MCF 10A (cell line): ENCODE measurements around the gene MTHFD2L. TPM values are rescaled to one million over a fixed set of nuclear protein-coding genes. Genes with fewer than 3 reads are reported as not detected.
A peak's percentile ranks its signal among the peaks of the same experiment; 100 is the strongest.

ENCODE experiments used
- BruUV-seq: library from RNA; stranded (reverse); fragments of 400-500 nt; replicated peaks from 2 replicates; lab custom pipeline; 2021; lab: Mats Ljungman, UMichigan
- CTCF ChIA-PET: fragments of 300-600 bp; sonication (Branson Sonifier 250); formaldehyde crosslinking; extraction: SDS; loops from one replicate; lab custom pipeline; 2021; ENCODE audit warnings: antibody characterized with exemption, inconsistent platforms; lab: Yijun Ruan, JAX
- POLR2A ChIA-PET: fragments of 300-600, 350-650 bp; sonication (Branson Sonifier 250); formaldehyde crosslinking; extraction: SDS; loops from one replicate; lab custom pipeline; 2020; ENCODE audit warnings: antibody characterized with exemption, inconsistent platforms; lab: Yijun Ruan, JAX
- DNase-seq: peaks from one replicate; pipeline ENCODE4 v3.0.0-alpha.2; 2018; ENCODE audit not compliant: unreplicated experiment
- H3K27ac Mint-ChIP-seq: one replicate; pipeline ENCODE4 v1.8.0; 2022; ENCODE audit warnings: mild to moderate bottlenecking, low read depth, mixed read lengths; ENCODE audit not compliant: unreplicated experiment
- H3K27me3 Mint-ChIP-seq: one replicate; pipeline ENCODE4 v1.8.0; 2022; ENCODE audit warnings: mixed read lengths; ENCODE audit not compliant: insufficient read depth, unreplicated experiment
- H3K36me3 Mint-ChIP-seq: one replicate; pipeline ENCODE4 v1.8.0; 2022; ENCODE audit warnings: mild to moderate bottlenecking, moderate library complexity, mixed read lengths; ENCODE audit not compliant: insufficient read depth, unreplicated experiment
- H3K4me1 Mint-ChIP-seq: one replicate; pipeline ENCODE4 v1.8.0; 2022; ENCODE audit warnings: mixed read lengths; ENCODE audit not compliant: insufficient read depth, unreplicated experiment
- H3K4me3 Mint-ChIP-seq: one replicate; pipeline ENCODE4 v1.8.0; 2022; ENCODE audit warnings: mild to moderate bottlenecking, moderate library complexity, mixed read lengths; ENCODE audit not compliant: unreplicated experiment
- H3K9me3 Mint-ChIP-seq: one replicate; pipeline ENCODE4 v1.8.0; 2022; ENCODE audit warnings: mixed read lengths; ENCODE audit not compliant: unreplicated experiment
- CTCF ChIP-seq: fragments of 200-600 bp; IDR thresholded peaks from one replicate; pipeline ENCODE4 v1.8.0; 2022; ENCODE audit warnings: antibody characterized with exemption, mild to moderate bottlenecking; ENCODE audit not compliant: unreplicated experiment
- intact Hi-C: fragments of 100-400 bp; cut with micrococcal nuclease; formaldehyde crosslinking; loops from 2 replicates; pipeline ENCODE4 v1.14.1; 2022
- total RNA-seq: library from RNA; stranded (reverse); gene quantifications from 2 replicates; pipeline ENCODE4 v1.2.3, GENCODE V29; 2022

MTHFD2L gene
- total RNA-seq, 1 experiment from 2014 or later: 113 TPM

- Mint-ChIP-seq H3K36me3 (peaks cover 15% of the 10 kb centered on the region), H3K4me1 (peaks cover 6% of the 10 kb centered on the region), H3K27ac (no peak overlapping the region), H3K4me3 (no peak overlapping the region), H3K27me3 (no peaks in the 10 kb centered on the region), H3K9me3 (peaks cover 16% of the 10 kb centered on the region)
- ChIA-PET CTCF (interaction anchor here (0.6 kb wide), 1 partner anchor 1702 kb away, joined by 4 read pairs; no protein-coding TSS in a partner anchor), POLR2A (interaction anchor here (1.1 to 3.1 kb wide), 3 partner anchors 8 to 70 kb away, joined by 3 to 7 read pairs (median 5); no protein-coding TSS in a partner anchor)
- intact Hi-C loops: no loop called here
- no TSS peak for BruUV-seq
- DNase-seq: no peak
- no peak for TF ChIP-seq CTCF
Observed at GRCh38 chr4:74254386-74254785, 96.5 kb downstream of the MTHFD2L start.

GRCh38 chr4:74255096-74255495 lies 97.2 kb downstream of the MTHFD2L start:
- intact Hi-C loops: no loop called here
- peaks cover 15% of the 10 kb centered on the region for H3K36me3 Mint-ChIP-seq
- TF ChIP-seq CTCF: no peak
- no peaks in the 10 kb centered on the region for H3K27me3 Mint-ChIP-seq
- CTCF ChIA-PET: interaction anchor here (0.6 to 1.0 kb wide), 3 partner anchors 15 to 27 kb away, joined by 3 to 5 read pairs (median 3); no protein-coding TSS in a partner anchor
- H3K9me3 Mint-ChIP-seq: peaks cover 16% of the 10 kb centered on the region
- DNase-seq: no peak
- H3K4me3 Mint-ChIP-seq: no peak overlapping the region
- POLR2A ChIA-PET: interaction anchor here (0.9 to 1.4 kb wide), 2 partner anchors 11 to 13 kb away, joined by 5 to 6 read pairs; no protein-coding TSS in a partner anchor
- H3K4me1 Mint-ChIP-seq: peaks cover 10% of the 10 kb centered on the region
- BruUV-seq: no TSS peak
- no peak overlapping the region for H3K27ac Mint-ChIP-seq

- ChIA-PET POLR2A (interaction anchor here (0.7 to 1.0 kb wide), 2 partner anchors 9 to 541 kb away, joined by 3 to 5 read pairs; no protein-coding TSS in a partner anchor), CTCF (no interaction called here)
- no peak for TF ChIP-seq CTCF
- no TSS peak for BruUV-seq
- Mint-ChIP-seq H3K9me3 (no peaks in the 10 kb centered on the region), H3K4me1 (peaks cover 10% of the 10 kb centered on the region), H3K27me3 (no peaks in the 10 kb centered on the region), H3K27ac (no peak overlapping the region), H3K36me3 (peaks cover 4% of the 10 kb centered on the region), H3K4me3 (no peak overlapping the region)
- peak; percentile 21 for DNase-seq
- intact Hi-C loops: no loop called here
Observed at GRCh38 chr4:74258963-74259362, 101.0 kb downstream of the MTHFD2L start.

- Mint-ChIP-seq H3K4me1 (peaks cover 10% of the 10 kb centered on the region), H3K27ac (no peak overlapping the region), H3K27me3 (no peaks in the 10 kb centered on the region), H3K9me3 (no peaks in the 10 kb centered on the region), H3K4me3 (no peak overlapping the region), H3K36me3 (peaks cover 5% of the 10 kb centered on the region)
- ChIA-PET POLR2A (interaction anchor here (0.7 to 1.0 kb wide), 2 partner anchors 8 to 17 kb away, joined by 3 to 5 read pairs; no protein-coding TSS in a partner anchor), CTCF (interaction anchor here (1.2 kb wide), 1 partner anchor 18 kb away, joined by 3 read pairs; no protein-coding TSS in a partner anchor)
- intact Hi-C loops: no loop called here
- DNase-seq: no peak
- TF ChIP-seq CTCF: no peak
- no TSS peak for BruUV-seq
Observed at GRCh38 chr4:74260036-74260435, 102.1 kb downstream of the MTHFD2L start.
